ENCODE data around the gene LIN7C. TPM values are rescaled to one million over a fixed set of nuclear protein-coding genes. Genes with fewer than 3 reads are reported as not detected.

Gene LIN7C
- total RNA-seq, 1 donor from 2014 or later: 26.0 TPM

GRCh38 chr11:27512238-27512637, 5.7 kb upstream of the LIN7C start:
- no peaks in the 10 kb centered on the region for H3K36me3 Mint-ChIP-seq
- no peak for TF ChIP-seq CTCF (IDR thresholded peaks at IDR 0.05; ENCODE audit: unreplicated experiment)
- peaks cover 15% of the 10 kb centered on the region for H3K4me1 Mint-ChIP-seq
- no peak overlapping the region for H3K27ac Mint-ChIP-seq
- peaks cover 6% of the 10 kb centered on the region for H3K9me3 Mint-ChIP-seq
- no peak for DNase-seq (ENCODE audit: low spot score in 2 of 2, unreplicated experiment in 2 of 2)
- H3K4me3 Mint-ChIP-seq: no peak overlapping the region
- no peaks in the 10 kb centered on the region for H3K27me3 Mint-ChIP-seq (ENCODE audit: low read depth)

- Mint-ChIP-seq H3K9me3 (no peaks in the 10 kb centered on the region), H3K27ac (no peak overlapping the region), H3K4me1 (peaks cover 25% of the 10 kb centered on the region), H3K4me3 (no peak overlapping the region), H3K36me3 (no peaks in the 10 kb centered on the region), H3K27me3 (ENCODE audit: low read depth) (no peaks in the 10 kb centered on the region)
- TF ChIP-seq CTCF (IDR thresholded peaks at IDR 0.05; ENCODE audit: unreplicated experiment): no peak
- no peak for DNase-seq (ENCODE audit: low spot score in 2 of 2, unreplicated experiment in 2 of 2)
These were observed 3.3 kb upstream of the LIN7C start for GRCh38 chr11:27509908-27510307.

GRCh38 chr11:27507557-27508322, 1.2 kb upstream of the LIN7C start:
- H3K4me1 Mint-ChIP-seq: peaks cover 29% of the 10 kb centered on the region
- no peak for TF ChIP-seq CTCF (IDR thresholded peaks at IDR 0.05; ENCODE audit: unreplicated experiment)
- no peak for DNase-seq (ENCODE audit: low spot score in 2 of 2, unreplicated experiment in 2 of 2)
- H3K9me3 Mint-ChIP-seq: no peaks in the 10 kb centered on the region
- no peaks in the 10 kb centered on the region for H3K36me3 Mint-ChIP-seq
- H3K4me3 Mint-ChIP-seq: peak overlapping the region; percentile 96
- H3K27me3 Mint-ChIP-seq (ENCODE audit: low read depth): no peaks in the 10 kb centered on the region
- peak overlapping the region; percentile 98 for H3K27ac Mint-ChIP-seq

- DNase-seq (ENCODE audit: low spot score in 2 of 2, unreplicated experiment in 2 of 2): no peak
- H3K36me3 Mint-ChIP-seq: peaks cover under 1% of the 10 kb centered on the region
- no peaks in the 10 kb centered on the region for H3K9me3 Mint-ChIP-seq
- peak overlapping the region; percentile 96 for H3K4me3 Mint-ChIP-seq
- H3K4me1 Mint-ChIP-seq: peaks cover 31% of the 10 kb centered on the region
- H3K27me3 Mint-ChIP-seq (ENCODE audit: low read depth): no peaks in the 10 kb centered on the region
- TF ChIP-seq CTCF (IDR thresholded peaks at IDR 0.05; ENCODE audit: unreplicated experiment): no peak
- peak overlapping the region; percentile 98 for H3K27ac Mint-ChIP-seq
These were observed 788 bp downstream of the LIN7C start for GRCh38 chr11:27505781-27506180.

- Mint-ChIP-seq H3K4me3 (no peak overlapping the region), H3K27me3 (ENCODE audit: low read depth) (no peaks in the 10 kb centered on the region), H3K36me3 (peaks cover 8% of the 10 kb centered on the region), H3K4me1 (peaks cover 31% of the 10 kb centered on the region), H3K27ac (no peak overlapping the region), H3K9me3 (no peaks in the 10 kb centered on the region)
- DNase-seq (ENCODE audit: low spot score in 2 of 2, unreplicated experiment in 2 of 2): no peak
- no peak for TF ChIP-seq CTCF (IDR thresholded peaks at IDR 0.05; ENCODE audit: unreplicated experiment)
These were observed 2.4 kb downstream of the LIN7C start for GRCh38 chr11:27504205-27504604.

All from mesothelial cell of epicardium (in vitro differentiated cells).